Measurements from ENCODE around the gene FAM120AOS. TPM values are rescaled to one million over a fixed set of nuclear protein-coding genes. Genes with fewer than 3 reads are reported as not detected.

The FAM120AOS gene
- total RNA-seq, 1 experiment from 2014 or later: 53.6 TPM

GRCh38 chr9:93488244-93488643 lies 34.9 kb upstream of the FAM120AOS start:
- peaks cover 2% of the 10 kb centered on the region; the same call in 1 of the 2 replicates for H3K79me2 ChIP-seq (ENCODE audit: insufficient read depth, low read length)
- WGBS (ENCODE audit: extremely low coverage, insufficient read length, low lambda C conversion rate): no CpG with 5 or more reads among the region's 5 CpGs

More at GRCh38 chr9:93488244-93488643, 34.9 kb upstream of the FAM120AOS start:
- no peak overlapping the region for H3K14ac ChIP-seq (ENCODE audit: insufficient read depth, low read length)
- H3K4me1 ChIP-seq (ENCODE audit: insufficient read depth, low read length): no peaks in the 10 kb centered on the region
- H2BK12ac ChIP-seq (ENCODE audit: insufficient read length, low read depth, low read length): no peak overlapping the region
- H3K56ac ChIP-seq (ENCODE audit: insufficient read length, low read depth, low read length): no peak overlapping the region
- no peak overlapping the region for H4K8ac ChIP-seq (replicated peaks; ENCODE audit: insufficient read length, low read depth, low read length)
- no peak overlapping the region for H3K23ac ChIP-seq (ENCODE audit: insufficient read length, low read depth, low read length)
- H3K23me2 ChIP-seq (ENCODE audit: insufficient read length, low read depth, low read length, poor library complexity, severe bottlenecking): no peaks in the 10 kb centered on the region
- no peak for DNase-seq
- peaks cover 2% of the 10 kb centered on the region for H4K20me1 ChIP-seq (ENCODE audit: control insufficient read depth, insufficient read depth, insufficient read length)
- no peak overlapping the region for H3K4me3 Mint-ChIP-seq
- peaks cover 26 to 55% (median 30%) of the 10 kb centered on the region in 3 experiments for H3K36me3 Mint-ChIP-seq (ENCODE audit: insufficient read depth in 1 of 3, low read depth in 3 of 3)
- no peak overlapping the region for H2BK15ac ChIP-seq (ENCODE audit: low read depth, low read length)
- no peak overlapping the region for H2AK5ac ChIP-seq (ENCODE audit: insufficient read length, low read length)
- peaks cover 3% of the 10 kb centered on the region for H3K79me1 ChIP-seq (ENCODE audit: insufficient read depth, low read depth, low read length, poor library complexity, severe bottlenecking)
- H3K4me1 Mint-ChIP-seq: peaks cover 0 to 5% of the 10 kb centered on the region in 2 experiments; a peak in 1 of 4 replicates
- no peak overlapping the region for H3T11ph ChIP-seq (ENCODE audit: low read length)
- no peak overlapping the region for H3K9ac ChIP-seq (ENCODE audit: extremely low read depth, insufficient read length, low read length)
- H3K27ac Mint-ChIP-seq: 0 out of 7 replicates have a peak overlapping the region, but pooled peaks of 1 of the 3 experiments have one; percentile 9
- H2BK20ac ChIP-seq (ENCODE audit: low read depth, low read length, poor library complexity, severe bottlenecking): no peak overlapping the region
- no peak overlapping the region for H2BK120ac ChIP-seq (ENCODE audit: low read depth, low read length, poor library complexity, severe bottlenecking)
- no peak overlapping the region for H2AFZ ChIP-seq (ENCODE audit: low read length)
- no peak for TF ChIP-seq CTCF (conservative IDR thresholded peaks at IDR 0.05)
- no peaks in the 10 kb centered on the region for H3K9me3 Mint-ChIP-seq
- H4K91ac ChIP-seq (ENCODE audit: insufficient read length, low read depth, low read length): no peak overlapping the region
- H2BK5ac ChIP-seq (ENCODE audit: insufficient read length, low read length): no peak overlapping the region
- no peak overlapping the region for H3K18ac ChIP-seq (ENCODE audit: insufficient read length, low read depth, low read length)
- H3K27me3 ChIP-seq (ENCODE audit: insufficient read depth, low read length): no peaks in the 10 kb centered on the region
- no peak overlapping the region for H3K27ac ChIP-seq (ENCODE audit: insufficient read length, low read depth, low read length)
- H3K27me3 Mint-ChIP-seq (ENCODE audit: low read depth): no peaks in the 10 kb centered on the region
- no peaks in the 10 kb centered on the region for H3K9me3 ChIP-seq (ENCODE audit: control insufficient read depth, low read depth, low read length)
- no peak overlapping the region for H4K5ac ChIP-seq (ENCODE audit: insufficient read length, low read depth, low read length)
- H3K4ac ChIP-seq (ENCODE audit: low read depth, low read length): no peak overlapping the region
- H3K4me2 ChIP-seq (ENCODE audit: insufficient read depth, insufficient read length, low read length): no peak overlapping the region

Data from H9 (cell line).